DND-41 (cell line): Measurements from ENCODE around the gene AURKB.

ENCODE experiments used
- EZH2 ChIP-seq: IDR thresholded peaks from 3 replicates; pipeline ENCODE4 v1.6.1; 2012; ENCODE audit warnings: borderline replicate concordance, low read depth, mild to moderate bottlenecking, moderate library complexity, low read length, inconsistent platforms; ENCODE audit not compliant: severe bottlenecking
- TF ChIP-seq, protein P1 (sequence below): IDR thresholded peaks from 2 replicates; pipeline ENCODE4 v1.5.1; 2012; ENCODE audit warnings: borderline replicate concordance, low read length, moderate library complexity, mild to moderate bottlenecking; ENCODE audit not compliant: poor library complexity, severe bottlenecking; ENCODE audit errors: extremely low read depth

DNA sequence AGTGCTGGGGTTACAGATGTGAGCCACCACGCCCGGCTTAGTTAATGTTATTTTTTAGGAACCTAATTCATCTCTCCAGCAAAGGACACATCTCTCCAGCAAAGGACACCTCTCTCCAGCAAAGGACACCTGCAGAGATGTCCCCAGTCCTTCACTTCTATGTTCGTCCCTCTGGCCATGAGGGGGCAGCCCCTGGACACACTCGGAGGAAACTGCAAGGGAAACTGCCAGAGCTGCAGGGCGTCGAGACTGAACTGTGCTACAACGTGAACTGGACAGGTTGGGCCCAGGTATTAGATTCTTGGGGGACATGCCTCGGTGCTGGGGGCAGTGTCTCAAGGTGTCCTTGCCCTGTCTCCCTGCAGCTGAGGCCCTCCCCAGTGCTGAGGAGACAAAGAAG lies 43.4 kb upstream of the AURKB start:
- no peak for TF ChIP-seq EZH2
- TF ChIP-seq, protein P1, sequence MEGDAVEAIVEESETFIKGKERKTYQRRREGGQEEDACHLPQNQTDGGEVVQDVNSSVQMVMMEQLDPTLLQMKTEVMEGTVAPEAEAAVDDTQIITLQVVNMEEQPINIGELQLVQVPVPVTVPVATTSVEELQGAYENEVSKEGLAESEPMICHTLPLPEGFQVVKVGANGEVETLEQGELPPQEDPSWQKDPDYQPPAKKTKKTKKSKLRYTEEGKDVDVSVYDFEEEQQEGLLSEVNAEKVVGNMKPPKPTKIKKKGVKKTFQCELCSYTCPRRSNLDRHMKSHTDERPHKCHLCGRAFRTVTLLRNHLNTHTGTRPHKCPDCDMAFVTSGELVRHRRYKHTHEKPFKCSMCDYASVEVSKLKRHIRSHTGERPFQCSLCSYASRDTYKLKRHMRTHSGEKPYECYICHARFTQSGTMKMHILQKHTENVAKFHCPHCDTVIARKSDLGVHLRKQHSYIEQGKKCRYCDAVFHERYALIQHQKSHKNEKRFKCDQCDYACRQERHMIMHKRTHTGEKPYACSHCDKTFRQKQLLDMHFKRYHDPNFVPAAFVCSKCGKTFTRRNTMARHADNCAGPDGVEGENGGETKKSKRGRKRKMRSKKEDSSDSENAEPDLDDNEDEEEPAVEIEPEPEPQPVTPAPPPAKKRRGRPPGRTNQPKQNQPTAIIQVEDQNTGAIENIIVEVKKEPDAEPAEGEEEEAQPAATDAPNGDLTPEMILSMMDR: no peak
